Vagina (tissue), 2 donors: Measurements from ENCODE around the gene SEMA4B.

Source experiments
- POLR2A ChIP-seq, 2 donors: fragments of 450-650 bp; IDR thresholded peaks; one replicate each; pipeline ENCODE4 v1.6.1; 2017; ENCODE audit warnings: antibody characterized with exemption in 2 of 2, mild to moderate bottlenecking in 2 of 2, moderate library complexity in 2 of 2
- POLR2AphosphoS5 ChIP-seq, 2 donors: sonication (generic); formaldehyde crosslinking; IDR thresholded peaks; one replicate each; pipeline ENCODE4 v1.9.0; 2017; ENCODE audit warnings: antibody characterized with exemption in 2 of 2, mild to moderate bottlenecking in 2 of 2, low read depth in 1 of 2; ENCODE audit not compliant: insufficient read depth in 1 of 2
- TF ChIP-seq, protein P1 (sequence below), 3 experiments: fragments of 450-650 bp in 2 of 3; fragments of 200-600 bp in 1 of 3; sonication (generic) in 1 of 3; IDR thresholded peaks; one replicate each; pipeline ENCODE4 v1.5.1; 2017 to 2019; ENCODE audit warnings: antibody characterized with exemption in 3 of 3, mild to moderate bottlenecking in 2 of 3, moderate library complexity in 2 of 3

DNA sequence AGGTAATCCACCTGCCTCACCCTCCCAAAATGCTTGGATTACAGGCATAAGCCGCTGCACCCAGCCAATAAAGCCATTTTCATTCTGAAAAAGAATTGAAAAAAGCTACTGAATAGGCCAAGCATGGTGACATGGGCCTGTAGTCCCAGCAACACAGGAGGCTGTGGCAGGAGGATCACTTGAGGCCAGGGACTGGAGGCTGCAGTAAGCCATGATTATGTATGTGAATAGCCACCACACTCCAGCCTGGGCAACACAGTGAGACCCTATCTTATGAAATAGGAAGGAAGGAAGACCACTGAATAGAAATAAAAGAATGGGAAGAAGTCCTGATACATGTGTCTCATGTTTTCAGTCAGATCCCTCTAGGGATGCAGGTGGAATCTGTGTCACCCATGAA, 36.0 kb upstream of the SEMA4B start:
- no peak for TF ChIP-seq POLR2A (IDR thresholded peaks at IDR 0.05)
- TF ChIP-seq, protein P1, sequence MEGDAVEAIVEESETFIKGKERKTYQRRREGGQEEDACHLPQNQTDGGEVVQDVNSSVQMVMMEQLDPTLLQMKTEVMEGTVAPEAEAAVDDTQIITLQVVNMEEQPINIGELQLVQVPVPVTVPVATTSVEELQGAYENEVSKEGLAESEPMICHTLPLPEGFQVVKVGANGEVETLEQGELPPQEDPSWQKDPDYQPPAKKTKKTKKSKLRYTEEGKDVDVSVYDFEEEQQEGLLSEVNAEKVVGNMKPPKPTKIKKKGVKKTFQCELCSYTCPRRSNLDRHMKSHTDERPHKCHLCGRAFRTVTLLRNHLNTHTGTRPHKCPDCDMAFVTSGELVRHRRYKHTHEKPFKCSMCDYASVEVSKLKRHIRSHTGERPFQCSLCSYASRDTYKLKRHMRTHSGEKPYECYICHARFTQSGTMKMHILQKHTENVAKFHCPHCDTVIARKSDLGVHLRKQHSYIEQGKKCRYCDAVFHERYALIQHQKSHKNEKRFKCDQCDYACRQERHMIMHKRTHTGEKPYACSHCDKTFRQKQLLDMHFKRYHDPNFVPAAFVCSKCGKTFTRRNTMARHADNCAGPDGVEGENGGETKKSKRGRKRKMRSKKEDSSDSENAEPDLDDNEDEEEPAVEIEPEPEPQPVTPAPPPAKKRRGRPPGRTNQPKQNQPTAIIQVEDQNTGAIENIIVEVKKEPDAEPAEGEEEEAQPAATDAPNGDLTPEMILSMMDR (IDR thresholded peaks at IDR 0.05), result no peak
- no peak for TF ChIP-seq POLR2AphosphoS5 (IDR thresholded peaks at IDR 0.05; ENCODE audit: insufficient read depth in 1 of 2, low read depth in 1 of 2)
